ENCODE data around the gene HSPBAP1.

Gene HSPBAP1, protein sequence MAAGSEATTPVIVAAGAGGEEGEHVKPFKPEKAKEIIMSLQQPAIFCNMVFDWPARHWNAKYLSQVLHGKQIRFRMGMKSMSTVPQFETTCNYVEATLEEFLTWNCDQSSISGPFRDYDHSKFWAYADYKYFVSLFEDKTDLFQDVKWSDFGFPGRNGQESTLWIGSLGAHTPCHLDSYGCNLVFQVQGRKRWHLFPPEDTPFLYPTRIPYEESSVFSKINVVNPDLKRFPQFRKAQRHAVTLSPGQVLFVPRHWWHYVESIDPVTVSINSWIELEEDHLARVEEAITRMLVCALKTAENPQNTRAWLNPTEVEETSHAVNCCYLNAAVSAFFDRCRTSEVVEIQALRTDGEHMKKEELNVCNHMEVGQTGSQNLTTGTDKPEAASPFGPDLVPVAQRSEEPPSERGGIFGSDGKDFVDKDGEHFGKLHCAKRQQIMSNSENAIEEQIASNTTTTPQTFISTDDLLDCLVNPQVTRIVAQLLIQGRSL

DNA sequence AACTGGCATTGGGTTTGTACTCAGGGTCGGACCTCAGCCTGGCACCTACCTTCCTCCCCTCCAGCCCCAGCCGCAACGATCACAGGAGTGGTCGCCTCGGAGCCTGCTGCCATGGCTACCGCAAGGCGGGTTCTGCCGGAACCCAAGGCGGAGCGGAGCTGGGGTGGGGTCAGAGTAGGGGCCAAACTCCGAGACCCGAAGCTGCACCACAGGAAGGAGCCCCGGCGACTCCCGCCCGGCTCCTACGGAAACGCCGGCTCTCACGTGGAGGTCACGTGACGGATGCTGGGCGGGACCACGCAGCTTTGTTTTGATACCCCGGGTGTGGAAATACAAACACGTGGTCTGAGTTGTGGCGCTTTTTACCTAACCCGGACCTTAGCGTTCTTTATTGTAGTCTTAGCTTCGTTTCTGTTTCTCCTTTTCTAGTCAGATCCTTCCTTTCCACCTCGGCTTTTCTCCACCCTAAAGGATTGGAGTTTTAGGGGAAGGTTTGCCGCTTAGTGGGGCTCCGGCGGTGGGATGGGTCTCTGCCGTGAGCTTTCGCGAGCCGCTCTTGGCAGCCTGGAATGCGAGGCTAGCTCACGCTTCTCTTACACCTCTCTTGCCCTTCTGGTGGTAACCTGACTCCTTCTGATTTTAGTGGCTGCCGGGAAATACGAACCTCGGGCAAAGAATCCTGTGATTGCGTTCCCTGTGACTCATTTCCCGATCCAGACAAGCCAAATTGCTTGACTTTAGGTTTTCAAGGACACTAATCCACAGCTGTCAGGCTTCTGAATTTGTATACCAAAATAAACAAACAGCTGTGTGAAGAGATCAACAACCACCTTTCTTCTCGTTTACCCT, at the start of gene HSPBAP1:
HSPBAP1 (minus strand) TSS at position 264 of the 849 bp plus-strand sequence; CDS start at position 113, 151 bp downstream.
- DNase-seq = no peak

DNA sequence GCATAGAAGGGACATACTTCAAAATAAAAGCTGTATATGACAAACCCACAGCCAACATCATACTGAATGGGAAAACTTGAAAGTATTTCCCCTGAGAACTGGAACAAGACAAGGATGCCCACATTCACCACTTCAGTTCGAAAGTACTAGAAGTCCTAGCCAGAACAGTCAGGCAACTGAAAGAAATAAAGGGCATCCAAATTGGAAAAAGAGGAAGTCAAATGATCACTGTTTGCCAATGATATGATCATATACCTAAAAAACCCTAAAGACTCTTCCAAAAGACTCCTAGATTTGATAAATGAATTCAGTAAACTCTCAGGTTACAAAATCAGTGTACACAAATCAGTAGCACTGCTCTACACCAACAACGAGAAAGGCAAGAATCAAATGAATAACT, 42.0 kb upstream of the HSPBAP1 start:
- DNase-seq = no peak

DNA sequence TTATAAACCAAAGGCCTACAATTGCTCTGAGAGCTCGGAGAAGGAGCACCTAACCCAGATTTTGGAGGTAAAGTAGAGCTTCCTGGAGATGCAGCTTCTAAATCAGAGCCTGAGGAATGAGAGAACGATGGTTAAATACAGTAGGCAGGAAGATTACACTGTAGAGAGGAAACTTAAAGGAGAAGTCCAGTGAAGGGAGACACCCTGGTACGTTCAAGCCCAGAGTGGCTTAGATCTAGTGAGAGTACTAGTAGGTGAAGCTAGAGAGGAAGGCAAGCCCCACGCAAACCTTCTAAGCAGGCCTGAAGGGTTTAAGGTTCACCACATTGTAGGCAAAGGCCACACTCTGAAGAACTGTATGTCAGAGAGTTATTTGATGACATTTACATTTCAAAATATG, 34.6 kb upstream of the HSPBAP1 start:
- DNase-seq = no peak

DNA sequence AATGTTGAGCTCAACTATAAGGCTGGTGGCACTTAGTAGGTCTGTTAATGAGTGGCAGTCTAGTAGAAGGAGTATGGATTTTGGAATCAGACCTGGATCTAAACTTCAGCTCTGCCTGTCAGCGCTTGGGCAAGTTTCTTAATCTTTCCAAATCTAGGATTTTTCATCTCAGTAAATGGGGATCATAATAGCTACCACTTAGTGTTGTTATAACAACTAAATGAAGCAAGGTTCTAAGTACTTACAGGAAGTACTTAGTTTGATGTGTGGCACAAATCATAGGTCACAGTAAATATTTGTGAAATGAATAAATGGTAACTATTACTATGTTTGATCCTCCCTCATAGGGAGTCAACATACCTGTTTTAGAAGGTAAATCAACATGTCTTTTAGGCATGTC, 32.6 kb upstream of the HSPBAP1 start:
- no peak for DNase-seq

DNA sequence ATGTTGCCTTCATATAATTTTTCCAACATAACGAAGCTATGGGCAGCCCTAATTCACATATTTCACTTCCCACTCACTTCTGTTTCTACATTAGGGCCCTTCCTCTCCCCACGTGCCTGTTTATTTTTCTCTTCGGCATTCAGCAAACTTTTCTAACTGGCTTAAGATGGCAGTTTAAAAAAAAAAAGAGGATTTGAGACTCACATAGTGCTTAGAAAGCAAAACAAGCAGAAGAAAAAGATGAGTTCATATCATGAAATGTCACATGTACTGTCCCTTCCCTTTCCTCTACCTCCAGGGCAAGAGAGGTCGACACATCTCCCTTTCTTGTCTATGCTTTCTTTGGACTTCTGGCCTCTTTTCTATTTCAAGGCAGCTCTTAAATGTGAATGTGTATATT, 31.8 kb upstream of the HSPBAP1 start:
- DNase-seq = no peak

DNA sequence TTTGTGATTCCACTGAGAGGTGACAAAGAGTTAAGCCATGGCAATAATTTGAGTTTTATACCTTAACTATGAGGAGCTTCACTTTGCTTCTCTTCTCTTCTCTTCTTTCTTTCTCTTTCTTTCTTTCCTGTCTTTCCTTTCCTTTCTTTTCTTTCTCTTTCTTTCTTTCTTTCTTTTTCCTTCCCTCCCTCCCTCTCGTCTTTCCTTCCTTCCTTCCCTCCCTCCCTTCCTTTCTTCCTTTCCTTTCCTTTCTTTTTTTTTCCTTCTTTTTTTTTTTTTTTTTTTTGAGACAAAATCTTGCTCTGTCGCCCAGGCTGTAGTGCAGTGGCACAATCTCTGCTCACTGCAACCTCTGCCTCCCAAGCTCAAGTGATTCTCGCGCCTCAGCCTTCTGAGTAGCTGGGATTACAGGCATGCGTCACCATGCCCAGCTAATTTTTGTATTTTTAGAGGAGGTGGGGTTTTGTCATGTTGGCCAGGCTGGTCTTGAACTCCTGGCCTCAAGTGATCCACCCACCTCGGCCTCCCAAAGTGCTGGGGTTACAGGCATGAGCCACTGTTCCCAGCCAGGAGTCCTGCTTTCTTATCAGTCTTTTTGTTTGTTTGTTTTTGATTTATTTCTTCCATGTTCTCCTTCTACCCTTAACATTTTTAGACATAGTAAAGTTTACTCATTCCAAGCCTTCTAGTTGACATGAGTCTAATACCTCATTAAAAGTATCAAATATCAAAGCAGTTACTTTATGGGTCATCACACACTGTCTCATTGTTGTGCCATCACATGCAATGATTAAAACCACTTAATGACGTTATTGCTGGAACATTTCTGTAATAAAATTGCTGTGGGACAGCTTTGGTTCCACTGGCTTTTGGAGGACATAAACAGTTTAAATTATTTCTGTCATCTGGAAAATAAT, 31.1 kb upstream of the HSPBAP1 start:
- no peak for DNase-seq

DNA sequence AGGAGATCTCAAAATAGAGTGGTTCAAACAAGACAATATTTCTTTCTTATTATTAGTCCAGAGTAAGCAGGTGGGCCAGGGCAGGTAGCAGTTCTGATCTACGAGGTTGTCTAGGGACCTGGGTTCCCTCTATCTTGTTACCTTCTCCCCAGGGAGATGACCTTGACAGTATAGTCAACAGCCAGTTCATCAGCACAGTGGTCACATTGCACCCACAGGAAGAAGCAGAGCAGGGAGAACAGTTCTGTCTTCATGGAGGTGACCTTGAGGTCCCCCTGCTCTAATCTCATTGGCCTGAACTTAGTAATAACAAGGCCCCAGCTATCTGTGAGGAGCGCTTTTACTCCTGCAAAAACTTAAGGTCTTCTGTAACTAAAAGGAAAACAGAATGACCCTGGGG, 23.0 kb upstream of the HSPBAP1 start:
- no peak for DNase-seq

DNA sequence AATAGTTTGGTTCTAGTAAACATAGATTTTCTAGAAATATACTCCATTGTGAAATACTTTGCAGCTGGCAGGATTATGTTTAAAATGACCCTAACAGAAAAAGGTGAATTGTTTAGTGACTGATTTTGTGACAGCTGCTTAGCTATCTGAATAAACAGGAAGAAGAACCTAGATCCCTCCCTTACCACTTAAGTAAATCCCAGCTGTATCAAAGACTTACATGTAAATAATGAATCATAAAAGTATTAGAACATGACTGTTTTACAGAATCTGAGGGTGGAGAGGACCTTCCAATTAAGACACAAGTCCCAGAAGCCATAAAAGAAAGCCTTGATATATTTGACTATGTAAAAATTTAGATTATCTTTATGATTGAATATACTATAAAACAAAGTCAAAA, 17.1 kb upstream of the HSPBAP1 start:
- no peak for DNase-seq

DNA sequence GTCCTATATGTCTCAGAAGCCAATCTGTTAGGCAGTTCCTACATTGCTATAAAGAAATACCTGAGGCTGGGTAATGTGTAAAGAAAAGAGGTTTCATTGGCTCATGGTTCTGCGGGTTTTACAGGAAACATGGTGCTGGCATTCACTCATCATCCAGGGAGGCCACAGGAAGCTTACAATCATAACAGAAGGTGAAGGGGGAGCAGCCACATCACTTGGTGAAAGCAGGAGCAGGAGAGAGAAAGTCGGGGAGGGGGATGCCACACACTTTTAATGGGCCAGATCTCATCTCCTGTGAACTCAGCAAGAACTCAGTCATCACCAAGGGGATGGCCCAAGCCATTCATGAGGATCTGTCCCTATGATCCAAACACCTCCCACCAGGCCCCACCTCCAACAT, 10.3 kb upstream of the HSPBAP1 start:
- DNase-seq = no peak

DNA sequence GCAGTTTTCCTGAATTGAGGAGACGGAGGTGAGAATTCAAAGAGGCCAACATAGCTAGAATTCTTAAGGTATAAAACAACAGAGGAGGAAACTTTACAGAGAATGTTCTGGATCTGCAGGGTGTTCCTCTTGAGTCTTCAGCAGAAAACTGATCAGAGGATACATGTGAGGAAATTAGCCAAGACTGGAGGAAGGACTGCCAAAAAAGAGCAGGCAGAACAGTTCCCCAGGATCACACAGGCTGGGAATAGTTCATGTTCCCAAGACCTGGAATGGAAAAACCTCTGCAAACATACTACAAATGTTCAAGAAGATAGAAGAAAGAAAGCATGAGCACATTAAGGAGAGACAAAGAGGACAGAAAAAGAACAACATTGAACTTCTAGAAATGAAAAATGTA, 8.7 kb upstream of the HSPBAP1 start:
- DNase-seq = no peak

DNA sequence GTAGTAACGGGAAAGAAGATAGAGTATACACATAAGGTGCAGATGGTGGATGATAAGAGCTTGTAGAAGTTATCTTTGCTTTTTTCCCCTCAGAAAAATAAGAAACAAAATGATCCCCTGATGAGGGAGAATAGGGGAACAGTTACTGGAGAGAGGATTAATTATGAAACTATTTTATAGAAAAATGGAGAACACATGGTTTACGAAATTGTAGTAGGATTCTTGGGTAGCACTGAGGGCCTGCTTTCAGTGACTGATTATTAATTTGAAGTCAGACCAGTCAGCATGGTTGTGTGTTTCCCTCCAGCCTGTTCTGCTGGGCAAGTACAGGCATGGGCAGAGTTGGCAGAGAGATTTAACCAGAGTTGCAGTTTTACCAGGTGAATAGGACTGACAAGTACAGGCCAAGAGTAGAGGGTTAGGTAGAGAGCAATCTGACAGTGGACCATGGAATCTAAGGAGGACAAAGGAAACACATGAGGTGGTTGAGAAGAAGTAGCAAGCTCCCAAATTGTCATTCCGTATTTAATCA, 7.1 kb upstream of the HSPBAP1 start:
- no peak for DNase-seq

DNA sequence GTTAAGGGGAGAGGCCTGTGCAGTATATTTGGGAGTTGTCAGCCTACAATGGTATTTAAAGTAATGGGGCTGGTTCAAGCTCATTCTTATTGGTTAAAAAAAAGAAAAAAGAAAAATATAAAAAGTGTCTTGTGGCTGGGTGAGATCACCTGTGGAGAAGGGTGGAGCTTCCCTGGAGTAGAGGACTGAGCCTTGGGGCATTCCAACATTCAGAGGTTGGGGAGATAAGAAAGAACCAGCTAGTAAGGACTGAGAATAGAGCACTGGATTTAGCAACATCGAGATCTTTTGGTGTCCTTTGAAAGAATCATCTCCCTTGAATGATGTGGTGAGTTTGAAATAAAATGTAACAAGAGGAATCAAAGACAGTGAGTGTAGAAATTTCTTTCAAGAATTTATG, 6.4 kb upstream of the HSPBAP1 start:
- DNase-seq = no peak

DNA sequence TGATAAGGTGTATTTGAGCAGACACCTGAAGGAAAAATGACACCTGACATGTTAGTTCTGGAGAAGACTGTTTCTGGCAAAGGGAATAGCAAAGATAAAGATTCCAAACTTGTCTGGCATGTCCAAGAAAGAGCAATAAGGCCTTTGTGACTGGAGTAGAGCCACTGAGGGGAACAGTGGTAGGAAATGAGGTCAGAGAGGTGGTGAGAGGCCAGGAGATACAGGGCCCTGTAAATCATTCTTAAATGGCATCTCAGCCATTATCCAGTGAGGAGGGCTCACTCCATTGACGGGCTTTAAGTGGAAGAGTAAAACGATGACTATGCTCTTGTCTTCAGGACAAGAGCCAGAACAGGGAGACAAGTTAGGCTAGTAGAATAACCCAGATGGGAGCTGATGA, 5.7 kb upstream of the HSPBAP1 start:
- no peak for DNase-seq

DNA sequence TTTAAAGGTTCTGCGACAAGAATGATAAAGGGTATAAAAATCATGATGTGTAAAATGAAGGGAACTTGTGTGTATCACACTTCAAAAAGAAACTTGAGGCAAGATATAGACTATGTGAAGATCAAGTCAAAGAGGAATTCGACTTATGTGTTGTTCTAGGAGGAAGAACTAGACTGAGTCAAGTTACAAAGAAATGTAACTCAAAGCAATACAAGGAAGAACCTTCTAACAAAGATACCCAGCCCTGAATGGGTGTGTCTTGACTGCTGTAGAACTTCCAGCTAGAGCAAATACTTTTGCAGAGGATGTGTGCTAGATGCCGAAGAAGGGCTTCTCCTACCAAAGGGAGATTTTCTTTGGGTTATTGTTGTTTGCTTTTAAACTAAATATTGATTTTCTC, 3.7 kb upstream of the HSPBAP1 start:
- DNase-seq = no peak

DNA sequence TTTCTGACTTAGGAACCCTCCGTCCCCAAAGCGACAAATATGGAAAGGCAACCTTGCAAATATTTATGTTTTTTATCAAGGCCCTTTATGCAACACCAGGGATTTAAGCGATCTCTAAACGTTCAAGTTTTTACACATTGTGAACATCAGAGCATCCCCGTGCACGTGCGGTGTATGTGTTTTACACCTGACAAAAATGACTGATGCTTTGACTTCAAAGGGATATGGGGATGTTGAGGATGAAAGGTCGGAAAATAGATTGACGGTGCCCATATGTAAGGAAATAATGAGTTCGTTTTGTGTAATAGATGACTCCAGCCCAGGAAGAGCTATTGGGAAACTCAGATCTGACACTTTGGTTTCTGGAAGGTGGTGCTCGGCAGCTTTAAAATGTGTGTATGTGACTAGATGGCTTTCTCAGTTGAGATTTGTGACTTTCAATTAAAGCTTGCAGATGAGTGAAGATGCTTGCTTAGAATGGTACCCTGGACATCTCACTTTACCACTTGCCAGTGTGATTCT, 2.1 kb upstream of the HSPBAP1 start:
- no peak for DNase-seq

DNA sequence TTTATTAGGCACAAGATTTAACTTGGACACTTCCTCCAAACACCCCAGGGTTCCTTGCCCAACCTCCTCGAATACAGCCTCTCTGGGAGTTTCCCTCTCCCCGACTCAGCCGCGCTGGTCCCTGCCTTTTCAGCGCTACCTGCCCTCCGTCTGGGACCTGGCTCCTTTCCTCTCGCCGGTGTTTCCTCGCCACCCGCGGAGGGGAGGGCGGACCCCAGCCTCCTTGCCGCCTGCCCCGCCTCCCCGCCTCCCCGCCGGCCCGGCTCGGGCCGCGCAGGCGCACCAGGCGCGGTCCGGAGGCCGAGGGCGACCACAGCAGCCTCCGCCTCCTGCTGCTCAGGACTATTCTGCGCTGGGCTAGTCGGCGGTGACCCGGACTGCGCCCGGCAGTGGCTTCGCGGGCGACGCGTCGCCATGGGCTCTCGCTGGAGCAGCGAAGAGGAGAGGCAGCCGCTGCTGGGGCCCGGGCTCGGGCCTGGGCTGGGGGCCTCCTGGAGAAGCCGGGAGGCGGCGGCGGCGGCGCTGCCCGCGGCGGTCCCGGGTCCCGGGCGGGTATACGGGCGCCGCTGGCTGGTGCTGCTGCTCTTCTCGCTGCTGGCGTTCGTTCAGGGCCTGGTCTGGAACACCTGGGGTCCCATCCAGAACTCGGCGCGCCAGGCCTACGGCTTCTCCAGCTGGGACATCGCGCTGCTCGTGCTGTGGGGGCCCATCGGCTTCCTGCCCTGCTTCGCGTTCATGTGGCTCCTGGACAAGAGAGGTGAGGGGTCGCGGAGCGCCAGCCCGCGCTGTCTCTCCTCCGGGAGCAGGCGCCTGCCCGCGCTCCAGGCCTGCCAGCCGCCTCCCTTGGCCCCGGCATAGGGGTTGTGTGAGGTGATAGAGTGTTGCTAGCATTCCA, 1.4 kb upstream of the HSPBAP1 start, which contains the start of gene SLC49A4:
SLC49A4 (plus strand) TSS at position 291 of the 895 bp plus-strand sequence; CDS start at position 415, 124 bp downstream.
- no peak for DNase-seq

DNA sequence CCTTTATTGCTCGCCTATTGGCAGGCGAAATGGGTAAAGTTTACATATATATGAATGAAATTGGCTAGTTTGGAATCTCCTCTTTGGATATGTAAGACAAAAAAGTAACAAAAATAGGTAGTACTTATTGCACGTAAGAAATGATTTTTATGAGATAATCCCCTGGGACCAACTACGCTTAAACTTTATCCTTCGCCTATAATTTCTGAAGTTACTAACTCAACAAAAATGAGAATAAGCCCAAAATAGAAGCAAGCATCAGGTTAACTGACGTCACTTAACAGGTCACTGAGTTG, 800 bp upstream of the HSPBAP1 start:
- DNase-seq = no peak

DNA sequence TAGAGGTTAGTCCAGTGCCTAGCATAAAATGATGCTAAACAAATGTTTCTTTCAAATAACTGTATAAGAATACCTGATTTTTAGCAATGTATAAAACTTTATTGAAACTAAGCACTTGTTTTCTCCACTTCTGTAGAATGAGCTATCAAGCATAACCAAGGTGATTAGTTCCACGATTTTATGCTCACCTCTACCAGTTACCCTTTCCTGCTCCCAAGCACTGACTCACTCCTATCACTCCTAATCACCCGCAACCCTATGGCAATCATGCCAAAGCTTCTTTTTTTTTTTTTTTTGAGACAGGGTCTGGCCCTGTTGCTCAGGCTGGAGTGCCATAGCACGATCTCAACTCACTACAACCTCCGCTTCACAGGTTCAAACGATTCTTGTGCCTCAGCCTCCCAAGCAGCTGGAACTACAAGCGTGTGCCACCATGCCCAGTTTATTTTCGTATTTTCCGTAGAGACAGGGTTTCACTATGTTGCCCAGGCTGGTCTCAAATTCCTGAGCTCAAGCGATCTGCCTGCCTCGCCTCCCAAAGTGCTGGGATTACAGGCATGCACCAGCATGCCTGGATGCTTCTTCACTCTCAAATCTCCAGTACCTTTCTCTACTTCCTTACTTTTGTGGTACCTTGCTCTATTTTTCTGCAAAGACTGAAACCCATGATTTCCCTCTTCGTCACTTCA, 3.9 kb downstream of the HSPBAP1 start:
- no peak for DNase-seq

DNA sequence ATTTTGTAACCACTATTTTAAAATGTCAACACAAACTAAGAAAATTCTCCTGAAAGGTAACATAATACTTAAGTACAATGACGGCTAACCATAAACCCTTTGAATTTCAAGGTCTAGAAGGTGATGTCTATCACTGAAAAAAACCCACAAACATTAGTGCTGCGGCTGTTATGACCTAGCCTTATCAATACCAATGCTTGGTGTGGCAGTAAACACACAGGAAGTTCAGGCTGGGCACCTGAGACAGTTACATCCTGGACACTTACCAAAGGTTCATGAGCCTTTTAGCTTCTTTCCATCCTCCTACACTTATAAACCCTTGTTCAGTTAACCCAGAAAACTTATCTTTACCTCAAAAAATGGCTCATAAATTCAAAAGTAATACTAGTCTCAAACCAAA, 5.8 kb downstream of the HSPBAP1 start:
- DNase-seq = no peak

DNA sequence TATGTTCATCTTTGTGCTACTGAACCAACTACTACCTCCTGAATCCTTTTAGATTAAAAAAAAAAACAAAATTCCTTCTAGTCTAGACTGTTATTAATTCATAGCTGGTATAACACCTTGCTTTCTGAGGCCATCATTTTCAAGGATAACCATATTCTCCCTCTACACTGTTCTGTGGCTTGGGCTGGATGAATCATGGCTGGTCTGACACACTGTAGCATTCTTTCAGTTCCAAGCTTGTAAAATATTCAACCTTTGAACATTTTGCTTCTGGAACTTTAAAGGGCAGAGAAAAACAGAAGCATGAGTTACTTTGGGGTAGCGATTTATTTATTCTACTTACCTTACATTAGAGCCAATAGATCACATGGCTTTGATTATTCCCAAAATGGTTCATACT, 7.6 kb downstream of the HSPBAP1 start:
- no peak for DNase-seq

DNA sequence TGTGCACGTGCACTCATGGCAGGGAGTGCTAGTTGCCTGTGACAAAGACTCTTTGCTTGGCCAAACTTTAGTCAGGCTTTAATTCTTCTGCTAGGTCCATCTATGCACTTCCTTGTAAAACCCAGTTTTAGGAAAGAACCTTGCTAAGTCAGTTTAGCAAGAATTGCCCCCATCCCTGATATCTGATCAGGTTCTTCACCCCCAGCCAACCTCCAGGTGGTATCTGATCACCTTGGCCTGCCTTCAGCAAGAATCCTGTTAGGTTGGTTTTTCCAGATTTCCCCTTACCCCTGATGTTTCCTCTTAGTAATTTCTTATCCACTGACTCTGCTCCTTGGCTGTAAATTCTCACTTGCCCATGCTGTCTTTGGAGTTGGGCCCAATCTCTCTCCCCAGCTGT, 8.4 kb downstream of the HSPBAP1 start:
- DNase-seq = no peak

All from GDM1 (cell line).